T47D (cell line): Measurements from ENCODE around the gene SNAPC4.
"Not testable (repeated sequence)": the region's sequence is repeated elsewhere in the genome, so short reads cannot be mapped to it uniquely, and the experiment has no call there.

Source experiments
- DNase-seq, 2 experiments: peaks; one replicate each; pipeline versions ENCODE4 v3.0.0 to v3.0.0-alpha.2; 2011 to 2012; ENCODE audit warnings: low read depth in 1 of 2, low spot score in 1 of 2
- JUND ChIP-seq: IDR thresholded peaks from 2 replicates; pipeline ENCODE4 v1.6.1; 2012; ENCODE audit warnings: low read depth
- in situ Hi-C: cut with HindIII; loops from 2 replicates; pipeline ENCODE4 v1.10.0; 2016; ENCODE audit warnings: low sequenced_read_pairs, low pct_unique_long_range_greater_than_20kb

The SNAPC4 gene

GRCh38 chr9:136358888-136359287 lies 41.1 kb downstream of the SNAPC4 start:
- in situ Hi-C loops = no loop called here
- no peak for TF ChIP-seq JUND
- DNase-seq = no peak

DNA sequence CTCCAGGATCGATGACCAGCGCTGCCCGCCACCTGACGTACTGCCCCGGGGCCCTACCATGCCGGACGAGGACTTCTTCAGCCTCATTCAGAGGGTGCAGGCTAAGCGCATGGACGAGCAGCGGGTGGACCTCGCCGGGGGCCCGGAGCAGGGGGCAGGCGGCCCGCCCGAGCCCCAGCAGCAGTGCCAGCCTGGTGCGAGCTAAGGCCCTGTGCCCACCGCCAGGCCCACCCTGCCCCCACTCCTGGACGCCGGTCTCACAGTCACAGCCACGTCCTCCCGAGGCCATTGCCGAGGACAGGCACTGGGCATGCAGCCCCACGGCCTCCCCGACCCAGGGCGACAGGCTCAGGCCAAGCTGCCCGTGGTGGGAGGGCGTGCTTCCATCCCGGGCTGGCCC lies 42.0 kb downstream of the SNAPC4 start:
- in situ Hi-C loops = no loop called here
- TF ChIP-seq JUND = no peak
- DNase-seq = no peak

DNA sequence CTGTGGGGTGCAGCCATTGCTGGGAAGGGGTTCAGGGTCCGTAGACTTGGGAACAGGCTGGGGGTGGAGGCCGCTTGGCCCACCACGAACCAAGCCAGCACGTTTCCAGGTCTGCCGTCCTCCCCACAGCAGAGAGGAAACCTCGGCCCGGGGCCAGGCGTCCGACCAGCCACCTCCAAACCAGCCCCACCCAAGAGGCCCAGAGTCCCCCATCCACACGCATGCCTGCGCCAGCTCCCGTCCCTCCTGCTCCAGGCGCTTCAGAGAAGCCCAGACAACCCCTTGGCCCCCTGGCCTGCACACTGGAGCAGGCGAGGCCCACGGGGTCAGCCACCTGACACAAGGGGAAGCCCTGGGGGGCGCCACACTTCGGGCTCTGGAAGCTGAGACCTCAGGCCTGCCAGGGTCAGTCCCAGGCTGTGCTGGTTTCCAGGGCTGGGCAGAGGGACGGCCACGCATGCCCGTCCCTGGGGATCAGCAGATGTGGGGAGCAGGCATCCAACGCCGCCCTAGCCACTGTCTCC lies 42.7 kb downstream of the SNAPC4 start:
- no peak for TF ChIP-seq JUND
- in situ Hi-C loops = no loop called here
- no peak for DNase-seq

GRCh38 chr9:136355616-136356557 lies 44.1 kb downstream of the SNAPC4 start:
- DNase-seq = no peak
- no peak for TF ChIP-seq JUND
- in situ Hi-C loops = no loop called here

- DNase-seq = no peak
- in situ Hi-C loops = no loop called here
Measured at GRCh38 chr9:136354592-136355085, 45.3 kb downstream of the SNAPC4 start.

DNA sequence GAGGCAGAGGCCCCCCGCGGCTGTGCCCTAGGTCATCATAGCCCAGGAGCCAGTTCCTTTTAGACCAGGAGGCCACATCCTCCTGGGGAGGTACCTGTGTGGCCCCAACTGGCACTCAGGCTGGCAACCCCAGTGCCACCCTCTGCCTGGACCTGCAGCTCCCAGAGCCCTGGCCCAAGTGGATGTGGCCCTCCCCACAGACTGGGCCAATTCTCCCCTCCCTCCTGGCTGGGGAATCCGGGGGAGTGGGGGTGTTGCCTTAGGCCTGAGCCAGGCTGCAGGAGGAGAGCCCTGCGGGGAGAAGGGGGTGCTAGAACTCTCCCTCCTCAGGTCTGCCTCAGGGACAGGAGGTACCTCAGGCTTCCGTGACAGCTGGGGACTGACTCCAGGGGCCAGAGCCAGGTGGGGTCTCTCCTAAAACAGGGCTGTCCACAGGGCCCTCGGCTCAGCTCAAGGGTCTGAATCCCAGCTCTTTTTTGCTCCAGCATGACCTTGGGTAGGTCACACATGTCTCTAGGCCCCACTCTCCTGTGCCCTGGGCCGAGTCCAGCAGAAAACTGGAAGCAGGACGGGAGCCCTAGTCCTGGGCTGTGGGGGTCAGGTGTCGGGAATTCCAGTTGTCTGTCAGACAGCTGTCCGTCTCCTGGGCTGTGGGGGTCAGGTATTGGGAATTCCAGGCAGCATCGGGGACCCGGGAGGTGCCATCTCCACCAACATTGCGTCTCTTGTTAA lies 46.0 kb downstream of the SNAPC4 start:
- no peak for DNase-seq
- in situ Hi-C loops = no loop called here
- no peak for TF ChIP-seq JUND

More at GRCh38 chr9:136354592-136355085, 45.3 kb downstream of the SNAPC4 start:
- TF ChIP-seq JUND = no peak

GRCh38 chr9:136353088-136353487 lies 46.9 kb downstream of the SNAPC4 start:
- in situ Hi-C loops = no loop called here

GRCh38 chr9:136352682-136353081 lies 47.3 kb downstream of the SNAPC4 start:
- no peak for TF ChIP-seq JUND
- in situ Hi-C loops = no loop called here
- DNase-seq = no peak

More at GRCh38 chr9:136353088-136353487, 46.9 kb downstream of the SNAPC4 start:
- TF ChIP-seq JUND = no peak
- no peak for DNase-seq

- DNase-seq, in situ Hi-C loops: not testable (repeated sequence)
Measured at GRCh38 chr9:136351868-136352267, 48.1 kb downstream of the SNAPC4 start.

DNA sequence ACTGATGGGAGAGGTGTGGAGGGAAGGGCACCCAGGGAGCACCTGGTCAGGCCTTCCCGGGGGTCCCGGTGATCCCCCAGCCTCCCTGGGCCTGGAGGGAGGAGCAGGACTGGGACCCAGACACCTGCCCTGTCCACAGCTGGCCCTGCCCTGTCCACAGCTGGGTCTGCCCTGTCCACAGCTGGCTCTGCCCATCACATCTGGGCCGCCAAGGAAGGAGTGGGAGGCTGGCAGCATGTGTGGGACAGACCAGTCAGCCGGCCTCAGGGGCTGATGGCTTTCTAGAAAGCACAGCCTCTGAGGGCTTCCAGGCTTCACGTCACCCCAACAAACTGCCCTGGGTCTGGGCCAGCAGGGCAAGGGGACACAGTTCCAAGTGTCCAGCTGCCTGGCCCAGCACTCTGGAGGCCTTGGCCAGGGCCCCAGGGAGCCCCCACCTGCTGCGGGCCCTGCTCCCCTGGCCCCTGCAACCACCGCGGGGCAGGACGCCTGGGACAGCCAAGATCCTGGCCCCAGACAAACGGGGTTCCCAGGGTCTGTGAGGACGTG lies 48.6 kb downstream of the SNAPC4 start:
- no peak for TF ChIP-seq JUND
- no peak for DNase-seq
- in situ Hi-C loops = no loop called here
